Panc1 (cell line): ENCODE results near the gene PTPRJ. TPM values are rescaled to one million over a fixed set of nuclear protein-coding genes. Genes with fewer than 3 reads are reported as not detected.

ENCODE experiments used
- ATAC-seq: fragments of 200-7000 bp; cut with Tn5 transposase; 2 replicates; pipeline ENCODE4 v1.9.1; 2020; ENCODE audit warnings: mild to moderate bottlenecking, moderate library complexity
- BruUV-seq: library from RNA; stranded (reverse); fragments of 400-500 nt; replicated peaks from 2 replicates; lab custom pipeline; 2021; lab: Mats Ljungman, UMichigan
- CTCF ChIA-PET: fragments of 300-600 bp; sonication (Branson Sonifier 250); formaldehyde crosslinking; loops from one replicate; lab custom pipeline; 2022; ENCODE audit warnings: antibody characterized with exemption; lab: Charles Lee
- POLR2A ChIA-PET: fragments of 300-600 bp; sonication (Branson Sonifier 250); formaldehyde crosslinking; loops from one replicate; lab custom pipeline; 2022; ENCODE audit warnings: antibody characterized with exemption; lab: Charles Lee
- DNase-seq: peaks from one replicate; pipeline ENCODE4 v3.0.0-alpha.2; 2010; ENCODE audit warnings: low read depth, low spot score
- H3K27ac ChIP-seq: 2 replicates; pipeline ENCODE4 v1.5.1; 2011; ENCODE audit warnings: mild to moderate bottlenecking, low read length, inconsistent platforms
- H3K27me3 ChIP-seq: fragments of 200-500 bp; sonication (Bioruptor generic); 2 replicates; pipeline ENCODE4 v1.6.0; 2014; ENCODE audit warnings: low read length, inconsistent platforms; ENCODE audit not compliant: control insufficient read depth, insufficient read depth
- H3K36me3 ChIP-seq: fragments of 200-500 bp; sonication (Bioruptor generic); 2 replicates; pipeline ENCODE4 v1.5.1; 2014; ENCODE audit warnings: inconsistent platforms, mild to moderate bottlenecking, low read length, moderate library complexity; ENCODE audit not compliant: control insufficient read depth, insufficient read depth
- H3K4me1 ChIP-seq: 2 replicates; pipeline ENCODE4 v1.5.1; 2011; ENCODE audit warnings: inconsistent platforms, mild to moderate bottlenecking, low read length, moderate library complexity; ENCODE audit not compliant: control insufficient read depth, insufficient read depth
- H3K4me3 ChIP-seq, 2 experiments: 2 replicates each; pipeline ENCODE4 v1.5.1; 2011 to 2012; ENCODE audit warnings: low read depth in 2 of 2, low read length in 2 of 2, mild to moderate bottlenecking in 2 of 2, inconsistent platforms in 1 of 2, moderate library complexity in 1 of 2
- H3K9me3 ChIP-seq: fragments of 200-500 bp; sonication (Bioruptor generic); 2 replicates; pipeline ENCODE4 v1.5.1; 2014; ENCODE audit warnings: low read depth, mild to moderate bottlenecking, inconsistent platforms, low read length, moderate library complexity; ENCODE audit not compliant: control insufficient read depth, insufficient read depth
- POLR2AphosphoS5 ChIP-seq: IDR thresholded peaks from 2 replicates; pipeline ENCODE4 v1.6.1; 2012; ENCODE audit warnings: mild to moderate bottlenecking, low read depth, low read length, moderate library complexity
- REST ChIP-seq, 2 experiments: IDR thresholded peaks; 2 replicates each; pipeline ENCODE4 v1.6.1; 2011 to 2012; ENCODE audit warnings: low read depth in 2 of 2, control low read depth in 1 of 2, low read length in 1 of 2, mild to moderate bottlenecking in 1 of 2, moderate library complexity in 1 of 2; ENCODE audit not compliant: insufficient read depth in 1 of 2
- SIN3A ChIP-seq: IDR thresholded peaks from 2 replicates; pipeline ENCODE4 v1.6.1; 2012; ENCODE audit warnings: low read depth, mild to moderate bottlenecking, low read length, moderate library complexity, borderline replicate concordance; ENCODE audit not compliant: insufficient read depth
- TCF7L2 ChIP-seq: IDR thresholded peaks from 2 replicates; pipeline ENCODE4 v1.6.1; 2011; ENCODE audit warnings: mild to moderate bottlenecking, low read depth, low read length, inconsistent platforms
- in situ Hi-C: cut with HindIII; loops from 2 replicates; pipeline ENCODE4 v1.10.0; 2016; ENCODE audit warnings: low sequenced_read_pairs, low pct_unique_long_range_greater_than_20kb
- intact Hi-C: fragments of 100-400 bp; cut with micrococcal nuclease; formaldehyde crosslinking; loops from one replicate; pipeline ENCODE4 v1.10.0; 2022; ENCODE audit not compliant: unreplicated experiment
- total RNA-seq: library from RNA; stranded (reverse); gene quantifications from one replicate; pipeline ENCODE4 v1.2.1, GENCODE V29; 2021; ENCODE audit not compliant: unreplicated experiment
- TF ChIP-seq, protein P1 (sequence below): fragments of 450-650 bp; IDR thresholded peaks from 2 replicates; pipeline ENCODE4 v1.5.1; 2017; ENCODE audit warnings: mild to moderate bottlenecking

Gene PTPRJ
- total RNA-seq, 1 experiment from 2014 or later, result 73.6 TPM

DNA sequence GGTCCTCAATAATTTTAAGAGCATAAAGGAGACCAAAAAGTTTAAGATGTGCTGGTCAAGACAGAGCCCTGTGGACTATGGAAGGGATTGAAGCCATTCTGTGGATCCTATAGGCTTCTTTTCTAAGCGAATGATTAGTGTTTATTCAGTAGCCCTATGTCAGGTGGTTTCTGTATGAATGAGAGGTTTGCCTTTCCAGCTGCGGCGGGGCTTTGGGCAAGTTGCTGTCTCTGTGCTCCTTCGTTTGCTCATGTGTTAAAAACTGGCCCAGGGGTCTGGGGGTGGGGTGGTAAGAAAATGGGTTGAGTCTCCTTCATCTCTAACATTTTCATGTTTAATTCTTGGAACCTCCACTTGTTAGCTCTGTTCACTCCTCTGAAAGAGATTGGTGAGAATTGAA lies 105.3 kb downstream of the PTPRJ start:
- Histone ChIP-seq H3K9me3 (no peaks in the 10 kb centered on the region), H3K36me3 (no peaks in the 10 kb centered on the region), H3K4me3 (no peak overlapping the region), H3K4me1 (peaks cover 34% of the 10 kb centered on the region), H3K27ac (no peak overlapping the region), H3K27me3 (no peaks in the 10 kb centered on the region)
- intact Hi-C loops, result no loop called here
- ChIA-PET CTCF (interaction anchor here (0.6 kb wide), 1 partner anchor 24 kb away, joined by 3 read pairs; no protein-coding TSS in a partner anchor), POLR2A (no interaction called here)
- ATAC-seq, result no peak
- BruUV-seq, result no TSS peak
- DNase-seq, result no peak
- in situ Hi-C loops, result no loop called here
- TF ChIP-seq POLR2AphosphoS5 (no peak), SIN3A (no peak), REST (IDR thresholded peaks at IDR 0.05; ENCODE audit: insufficient read depth in 1 of 2, low read depth in 2 of 2, low read length in 1 of 2) (no peak), TCF7L2 (no peak)
- TF ChIP-seq, protein P1, sequence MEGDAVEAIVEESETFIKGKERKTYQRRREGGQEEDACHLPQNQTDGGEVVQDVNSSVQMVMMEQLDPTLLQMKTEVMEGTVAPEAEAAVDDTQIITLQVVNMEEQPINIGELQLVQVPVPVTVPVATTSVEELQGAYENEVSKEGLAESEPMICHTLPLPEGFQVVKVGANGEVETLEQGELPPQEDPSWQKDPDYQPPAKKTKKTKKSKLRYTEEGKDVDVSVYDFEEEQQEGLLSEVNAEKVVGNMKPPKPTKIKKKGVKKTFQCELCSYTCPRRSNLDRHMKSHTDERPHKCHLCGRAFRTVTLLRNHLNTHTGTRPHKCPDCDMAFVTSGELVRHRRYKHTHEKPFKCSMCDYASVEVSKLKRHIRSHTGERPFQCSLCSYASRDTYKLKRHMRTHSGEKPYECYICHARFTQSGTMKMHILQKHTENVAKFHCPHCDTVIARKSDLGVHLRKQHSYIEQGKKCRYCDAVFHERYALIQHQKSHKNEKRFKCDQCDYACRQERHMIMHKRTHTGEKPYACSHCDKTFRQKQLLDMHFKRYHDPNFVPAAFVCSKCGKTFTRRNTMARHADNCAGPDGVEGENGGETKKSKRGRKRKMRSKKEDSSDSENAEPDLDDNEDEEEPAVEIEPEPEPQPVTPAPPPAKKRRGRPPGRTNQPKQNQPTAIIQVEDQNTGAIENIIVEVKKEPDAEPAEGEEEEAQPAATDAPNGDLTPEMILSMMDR, result no peak

DNA sequence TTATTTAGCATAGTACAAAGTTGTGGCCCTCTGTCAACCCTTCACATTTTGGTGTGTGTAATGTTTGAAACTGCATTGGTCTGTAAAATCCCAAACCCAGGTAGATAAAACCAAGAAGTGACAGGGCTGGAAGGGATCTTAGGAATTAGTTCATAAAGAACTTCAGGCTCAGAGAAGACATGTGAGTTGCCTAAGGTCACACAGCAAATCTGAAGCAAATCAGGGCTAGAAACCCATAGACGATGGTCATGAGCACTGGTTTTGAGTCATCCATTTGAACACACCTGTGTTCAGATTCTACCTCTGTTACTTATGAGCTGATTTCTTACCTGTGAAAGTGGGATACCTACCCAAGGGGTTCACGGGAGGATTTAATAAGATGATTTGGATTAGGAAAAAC lies 107.1 kb downstream of the PTPRJ start:
- no peak for TF ChIP-seq SIN3A
- TF ChIP-seq, protein P1, result no peak
- no peak for TF ChIP-seq POLR2AphosphoS5
- TF ChIP-seq REST (IDR thresholded peaks at IDR 0.05; ENCODE audit: insufficient read depth in 1 of 2, low read depth in 2 of 2, low read length in 1 of 2), result no peak
- TF ChIP-seq TCF7L2, result no peak
- no peaks in the 10 kb centered on the region for H3K27me3 ChIP-seq
- in situ Hi-C loops, result no loop called here
- peaks cover 33% of the 10 kb centered on the region for H3K4me1 ChIP-seq
- DNase-seq (no peak), ATAC-seq (no peak)
- H3K4me3 ChIP-seq, result no peak overlapping the region
- H3K9me3 ChIP-seq, result no peaks in the 10 kb centered on the region
- no peak overlapping the region for H3K27ac ChIP-seq
- no peaks in the 10 kb centered on the region for H3K36me3 ChIP-seq
- intact Hi-C loops, result no loop called here
- no TSS peak for BruUV-seq
- CTCF ChIA-PET, result no interaction called here
- POLR2A ChIA-PET, result interaction anchor here (0.6 kb wide), 1 partner anchor 29 kb away, joined by 3 read pairs; no protein-coding TSS in a partner anchor
